DOHH2 (cell line): ENCODE results near the gene NRM.

ENCODE experiments used
- CTCF ChIP-seq: fragments of 200-600 bp; sonication (generic); IDR thresholded peaks from one replicate; pipeline ENCODE4 v1.5.1; 2014; ENCODE audit warnings: antibody characterized with exemption, mild to moderate bottlenecking, low read depth, low read length; ENCODE audit not compliant: poor library complexity, severe bottlenecking
- EZH2phosphoT487 ChIP-seq: fragments of 200-600 bp; sonication (generic); IDR thresholded peaks from 2 replicates; pipeline ENCODE4 v1.6.1; 2017; ENCODE audit warnings: borderline replicate concordance, mild to moderate bottlenecking, antibody characterized with exemption, low read length, moderate library complexity, mixed read lengths

DNA sequence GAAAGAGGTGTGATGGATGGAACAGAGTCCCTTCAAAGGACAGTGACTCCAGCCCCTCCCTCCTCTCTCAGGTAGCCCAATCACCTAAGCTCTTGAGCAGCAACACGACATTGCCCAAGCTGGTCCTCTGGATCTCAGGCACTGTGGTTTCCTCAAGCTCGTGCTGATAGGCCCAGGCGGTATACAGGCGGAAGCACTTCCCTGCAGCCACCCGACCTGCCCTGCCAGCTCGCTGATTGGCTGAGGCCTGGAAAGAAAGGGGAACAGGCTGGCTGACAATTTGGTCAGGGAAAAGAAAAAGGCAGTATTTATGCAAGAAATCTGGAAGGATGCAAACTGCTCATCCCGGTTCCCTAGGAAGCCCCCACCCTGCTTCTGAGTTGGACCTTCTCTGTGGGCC, 34.3 kb downstream of the NRM start:
- TF ChIP-seq CTCF (no peak), EZH2phosphoT487 (no peak)
